Measurements from ENCODE around the gene OR14A2.
"Not testable (repeated sequence)": the region's sequence is repeated elsewhere in the genome, so short reads cannot be mapped to it uniquely, and the experiment has no call there.

Gene OR14A2

DNA sequence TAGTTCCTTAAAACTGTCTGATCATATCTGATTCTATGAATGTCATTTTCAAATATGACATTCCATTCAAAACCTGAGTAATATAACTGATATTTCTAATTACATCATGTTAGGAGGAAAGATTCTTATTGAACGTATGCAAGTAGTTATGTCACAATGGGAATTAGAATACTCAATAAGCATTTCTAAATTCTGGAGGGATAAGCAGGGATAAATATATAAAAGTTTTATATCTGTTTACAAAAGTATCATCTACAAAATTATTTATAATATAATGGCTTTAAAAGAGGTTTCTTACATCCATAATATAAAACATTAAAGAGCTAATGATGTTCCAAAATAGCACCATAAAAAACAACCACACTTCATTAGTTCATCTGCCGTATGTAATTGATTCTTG lies at the start of gene OR14A2:
Gene OR14A2, minus strand, starts transcription at position 101 of the 400 bp plus-strand sequence.
- no peak for DNase-seq (ENCODE audit: low read depth)

DNA sequence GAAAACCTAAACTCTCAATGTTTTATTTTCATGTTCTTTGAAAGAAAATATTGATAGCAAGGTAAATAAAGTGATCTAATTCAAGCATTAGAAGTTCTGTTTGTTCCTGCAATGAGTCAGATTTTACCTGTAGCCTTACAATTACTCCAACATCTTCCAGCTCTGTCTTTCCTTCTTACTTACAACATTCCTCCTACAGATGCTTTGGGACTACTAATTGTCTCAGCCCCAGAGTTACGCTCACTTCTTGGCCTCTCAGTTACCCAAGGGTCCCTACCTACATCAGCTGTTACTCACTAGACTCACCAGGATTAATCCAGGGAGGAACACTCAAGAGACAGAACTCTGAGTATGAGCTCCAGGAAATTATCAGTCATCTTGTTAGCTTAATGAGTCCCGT lies 49.6 kb upstream of the OR14A2 start:
- no peak for DNase-seq (ENCODE audit: low read depth)

GRCh38 chr1:247769603-247770002 lies 21.7 kb upstream of the OR14A2 start:
- no peak for DNase-seq (ENCODE audit: low read depth)

DNA sequence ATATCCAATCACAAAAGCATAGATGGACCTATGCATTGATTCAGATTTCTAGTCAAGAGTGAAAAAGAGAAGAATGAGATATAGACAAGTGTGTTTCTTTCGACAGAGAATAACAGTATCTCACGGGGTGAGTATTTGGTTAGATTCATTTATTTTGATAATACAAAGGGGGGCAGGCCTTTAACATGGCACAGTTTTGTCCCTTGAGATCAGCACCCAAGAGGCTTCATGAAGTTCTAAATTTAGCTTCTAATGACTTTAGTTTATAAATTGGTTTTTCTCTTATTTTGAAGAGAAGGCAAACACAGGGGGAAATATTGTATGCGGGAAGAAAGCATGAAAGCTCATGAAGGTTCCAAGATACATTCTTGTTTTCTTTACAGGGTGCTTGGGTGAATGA lies 12.5 kb upstream of the OR14A2 start, which contains the start of gene OR1C1:
Gene OR1C1, minus strand, starts transcription at position 101 of the 400 bp plus-strand sequence. CDS start 2,150 bp downstream, outside the sequence.
- no peak for DNase-seq (ENCODE audit: low read depth)

DNA sequence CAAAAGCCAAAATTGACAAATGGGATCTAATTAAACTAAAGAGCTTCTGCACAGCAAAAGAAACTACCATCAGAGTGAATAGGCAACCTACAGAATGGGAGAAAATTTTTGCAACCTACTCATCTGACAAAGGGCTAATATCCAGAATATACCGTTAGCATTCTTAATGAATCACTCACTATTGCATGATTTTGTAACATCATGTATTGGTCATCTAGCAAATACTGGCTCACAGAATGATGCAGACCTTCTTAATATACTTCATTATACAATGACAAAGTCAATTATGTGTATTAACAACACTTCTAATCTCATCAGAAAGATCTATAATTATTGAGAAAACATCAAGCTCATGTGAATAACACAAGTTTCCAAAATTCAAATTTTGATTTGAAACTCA lies 6.4 kb upstream of the OR14A2 start:
- DNase-seq (ENCODE audit: low read depth) = not testable (repeated sequence)

- no peak for DNase-seq (ENCODE audit: low read depth)
Measured at GRCh38 chr1:247749870-247750269, 1.9 kb upstream of the OR14A2 start.

DNA sequence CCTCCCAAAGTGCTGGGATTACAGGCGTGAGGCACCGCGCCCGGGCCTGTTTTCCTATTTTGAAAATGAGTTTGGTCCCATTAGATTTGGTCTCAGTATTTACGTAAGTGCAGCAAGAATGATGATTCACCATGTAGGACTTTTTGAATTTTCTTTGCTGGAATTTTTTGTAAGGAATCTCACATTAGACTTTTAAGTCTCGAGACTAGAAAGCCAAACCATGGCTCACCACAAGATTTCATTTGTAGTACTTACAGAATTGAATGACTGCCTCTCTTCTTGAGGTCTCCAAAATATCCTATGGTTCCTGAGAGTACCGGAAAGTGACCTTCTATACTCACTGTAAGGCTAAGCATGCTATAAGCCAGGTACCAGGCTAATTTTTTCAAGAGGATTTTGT lies 325 bp downstream of the OR14A2 start:
- no peak for DNase-seq (ENCODE audit: low read depth)

GRCh38 chr1:247746391-247746935 lies 1.5 kb downstream of the OR14A2 start:
- DNase-seq (ENCODE audit: low read depth) = no peak

DNA sequence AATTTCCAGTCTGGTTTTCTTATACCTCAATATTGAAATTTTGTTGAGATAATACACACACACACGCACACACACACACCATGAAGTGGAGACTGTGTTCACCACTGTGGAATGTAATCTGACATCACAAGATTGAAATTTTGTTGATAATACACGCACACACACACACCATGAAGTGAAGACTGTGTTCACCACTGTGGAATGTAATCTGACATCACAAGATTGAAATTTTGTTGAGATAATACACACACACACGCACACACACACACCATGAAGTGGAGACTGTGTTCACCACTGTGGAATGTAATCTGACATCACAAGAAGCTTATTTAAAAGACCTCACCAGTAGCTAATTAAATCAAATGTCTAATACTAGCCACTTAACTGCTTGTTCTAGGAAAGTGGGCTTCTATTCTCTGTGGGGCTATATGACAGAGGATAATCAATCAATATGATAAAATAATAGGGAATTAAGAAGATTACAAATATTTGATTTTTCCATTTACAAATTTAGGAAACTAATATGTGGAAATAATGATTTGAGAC lies 5.7 kb downstream of the OR14A2 start:
- not testable (repeated sequence) for DNase-seq (ENCODE audit: low read depth)

DNA sequence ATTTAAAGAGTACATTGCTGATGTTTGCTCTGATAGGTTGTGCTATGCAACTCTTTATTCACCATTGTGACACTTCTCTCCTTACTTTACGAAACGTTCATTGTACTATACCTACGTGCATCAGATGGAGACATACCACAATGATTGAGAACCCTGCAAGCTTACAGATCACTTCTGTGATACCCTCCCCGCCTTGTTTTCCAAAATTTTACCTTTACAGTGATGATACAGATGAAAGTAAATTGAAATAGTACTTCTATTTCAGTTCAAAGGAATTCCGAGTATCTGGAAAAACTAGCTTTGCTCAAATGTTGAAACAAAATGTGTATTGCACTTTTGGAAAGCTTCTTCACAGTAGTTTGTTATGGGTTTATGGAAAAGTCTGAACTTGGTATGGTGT lies 6.2 kb downstream of the OR14A2 start:
- DNase-seq (ENCODE audit: low read depth) = no peak

GRCh38 chr1:247740721-247741120 lies 7.2 kb downstream of the OR14A2 start:
- no peak for DNase-seq (ENCODE audit: low read depth)

DNA sequence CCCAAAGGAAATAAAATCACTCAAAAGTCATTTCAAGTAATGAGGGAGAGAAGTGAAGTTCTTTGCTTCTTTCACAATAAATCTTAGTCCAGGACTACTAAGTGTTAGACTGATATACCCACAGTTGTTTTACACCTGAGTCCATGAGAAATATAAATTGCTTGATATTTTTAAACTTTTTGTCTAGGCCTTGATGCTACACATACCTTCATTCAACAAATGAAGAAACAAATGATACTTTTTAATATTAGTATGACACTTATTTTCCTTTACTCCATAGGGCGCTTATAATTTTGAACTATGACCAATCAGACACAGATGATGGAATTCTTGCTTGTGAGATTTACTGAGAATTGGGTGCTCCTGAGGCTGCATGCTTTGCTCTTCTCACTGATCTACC lies 9.6 kb downstream of the OR14A2 start, which contains the start of gene OR14K1:
Gene OR14K1, plus strand, starts transcription at position 301 of the 400 bp plus-strand sequence. Its CDS starts 0 bp downstream, at position 301.
- DNase-seq (ENCODE audit: low read depth) = no peak

DNA sequence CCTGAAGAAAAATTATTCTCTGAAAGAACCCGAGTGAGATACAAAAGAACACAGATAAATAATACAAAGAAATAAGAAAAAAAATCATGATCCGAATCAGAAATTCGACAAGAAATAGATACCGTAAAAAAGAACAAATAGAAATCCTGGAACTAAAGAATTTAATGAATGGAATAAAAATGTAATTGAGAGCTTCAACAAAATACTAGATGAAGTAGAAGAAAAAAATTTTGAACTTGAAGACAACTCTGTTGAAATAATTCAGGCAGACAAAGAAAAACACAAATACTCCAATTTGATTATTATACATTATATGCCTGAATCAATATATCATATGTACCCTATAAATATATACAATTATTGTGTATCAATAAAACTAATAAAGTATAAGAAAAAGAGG lies 26.7 kb downstream of the OR14A2 start:
- DNase-seq (ENCODE audit: low read depth) = no peak

DNA sequence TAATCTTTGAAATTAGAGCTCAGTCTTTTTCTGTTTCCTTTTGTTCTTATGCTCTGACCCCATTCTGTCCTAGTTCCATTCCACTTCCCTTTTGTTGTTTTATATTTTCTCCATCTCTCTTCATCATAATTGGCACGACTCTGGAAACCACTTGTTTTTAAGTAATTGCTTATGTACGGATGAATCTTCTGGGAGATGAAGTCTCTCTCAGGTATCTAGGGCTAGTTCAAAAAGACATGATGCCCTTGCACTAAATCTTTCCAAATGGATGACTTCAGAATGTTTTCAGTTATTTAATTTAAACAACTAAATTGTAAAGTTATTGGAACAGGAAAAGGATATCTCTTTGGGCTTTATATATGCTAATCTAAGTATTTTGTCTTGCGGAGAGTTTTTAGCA lies 31.4 kb downstream of the OR14A2 start, which contains the start of gene OR6F1:
Gene OR6F1, minus strand, starts transcription at position 101 of the 400 bp plus-strand sequence. CDS start 3,891 bp downstream, outside the sequence.
- DNase-seq (ENCODE audit: low read depth) = no peak

DNA sequence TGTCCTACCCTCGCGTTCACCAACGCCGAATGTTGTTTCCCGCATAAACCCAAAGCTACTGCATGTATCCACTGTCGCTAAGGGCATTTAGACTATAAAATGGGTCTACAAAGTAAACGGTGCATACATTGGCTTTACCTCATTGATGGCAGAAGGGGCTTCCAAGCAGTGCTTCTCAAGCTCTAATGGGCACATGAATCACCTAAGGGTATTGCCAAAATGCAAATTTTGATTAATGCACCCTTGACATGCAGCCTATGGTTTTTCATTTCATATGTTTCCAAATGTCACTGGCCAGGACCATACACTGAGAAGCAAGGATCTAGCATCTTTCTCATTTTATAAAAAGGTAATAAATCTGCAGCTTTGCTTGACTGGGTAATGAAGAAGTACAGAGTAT lies 34.2 kb downstream of the OR14A2 start:
- no peak for DNase-seq (ENCODE audit: low read depth)

- not testable (repeated sequence) for DNase-seq (ENCODE audit: low read depth)
Measured at GRCh38 chr1:247710681-247711080, 37.3 kb downstream of the OR14A2 start.

GRCh38 chr1:247701338-247701737 lies 46.6 kb downstream of the OR14A2 start:
- DNase-seq (ENCODE audit: low read depth) = no peak

DNA sequence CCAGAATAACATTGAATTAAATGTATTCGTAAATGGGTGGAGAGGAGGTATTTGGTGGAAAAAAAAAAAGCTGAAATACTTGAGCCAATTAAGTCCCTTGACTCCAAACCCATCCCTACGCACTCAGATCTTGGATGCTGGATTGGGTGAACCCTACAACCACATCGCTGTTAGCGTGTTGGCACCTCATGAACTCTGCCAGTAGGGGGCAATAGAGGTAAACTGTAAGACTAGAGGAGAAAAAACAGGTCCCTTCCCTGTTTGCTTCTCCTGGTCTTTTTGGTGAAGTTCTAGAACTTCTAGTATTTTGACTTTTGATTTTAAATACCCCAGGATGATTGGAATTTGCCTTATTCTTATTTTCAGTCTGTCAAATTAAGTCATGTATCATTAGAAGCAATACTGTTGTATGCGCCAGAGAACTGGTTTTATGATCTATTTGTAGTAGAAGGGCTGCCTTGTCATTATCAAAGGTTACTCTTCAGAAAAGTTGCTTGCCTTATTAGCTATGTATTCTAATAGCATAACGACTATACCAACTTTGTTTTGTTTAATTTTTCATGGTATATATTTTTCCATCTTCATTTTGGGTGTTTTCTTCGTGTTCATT lies 66.5 kb downstream of the OR14A2 start:
- DNase-seq (ENCODE audit: low read depth) = no peak

- DNase-seq (ENCODE audit: low read depth) = no peak
Measured at GRCh38 chr1:247680171-247680570, 67.8 kb downstream of the OR14A2 start.

GRCh38 chr1:247679639-247680038 lies 68.3 kb downstream of the OR14A2 start, which contains the start of gene OR13G1:
TSS of gene OR13G1 (minus strand) at chr1:247679739. CDS start at chr1:247673041, 6,698 bp downstream.
- DNase-seq (ENCODE audit: low read depth) = no peak

Data from stimulated activated CD8-positive, alpha-beta memory T cell treated with anti-CD3 and anti-CD28 coated beads, Interleukin-12 subunit alpha, Interleukin-12 subunit beta, amount 100 ng/mL, for 1 hour (primary cell).